ENCODE results near the gene SLC6A8.

DNA sequence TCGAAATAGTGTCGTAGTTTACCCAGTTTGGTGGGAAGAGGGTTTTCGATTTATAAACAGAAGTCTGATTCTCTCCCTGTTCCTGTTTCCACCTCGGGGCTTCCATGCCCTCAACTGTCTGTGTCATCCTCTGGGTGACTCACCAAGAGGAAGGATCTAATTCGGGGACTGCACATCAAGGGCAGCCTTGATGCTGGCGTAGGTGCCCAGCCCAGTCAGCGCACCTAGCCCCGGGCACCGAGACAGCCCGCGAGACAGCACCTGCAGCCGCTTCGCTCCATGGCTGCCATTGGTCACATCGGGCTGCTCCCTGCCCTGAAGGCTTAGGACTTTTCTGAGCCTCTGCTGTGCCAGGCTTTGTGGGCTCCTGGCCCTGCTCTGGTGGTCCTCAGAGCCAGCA is 44.7 kb downstream of the SLC6A8 start:
- TF ChIP-seq, protein P1, sequence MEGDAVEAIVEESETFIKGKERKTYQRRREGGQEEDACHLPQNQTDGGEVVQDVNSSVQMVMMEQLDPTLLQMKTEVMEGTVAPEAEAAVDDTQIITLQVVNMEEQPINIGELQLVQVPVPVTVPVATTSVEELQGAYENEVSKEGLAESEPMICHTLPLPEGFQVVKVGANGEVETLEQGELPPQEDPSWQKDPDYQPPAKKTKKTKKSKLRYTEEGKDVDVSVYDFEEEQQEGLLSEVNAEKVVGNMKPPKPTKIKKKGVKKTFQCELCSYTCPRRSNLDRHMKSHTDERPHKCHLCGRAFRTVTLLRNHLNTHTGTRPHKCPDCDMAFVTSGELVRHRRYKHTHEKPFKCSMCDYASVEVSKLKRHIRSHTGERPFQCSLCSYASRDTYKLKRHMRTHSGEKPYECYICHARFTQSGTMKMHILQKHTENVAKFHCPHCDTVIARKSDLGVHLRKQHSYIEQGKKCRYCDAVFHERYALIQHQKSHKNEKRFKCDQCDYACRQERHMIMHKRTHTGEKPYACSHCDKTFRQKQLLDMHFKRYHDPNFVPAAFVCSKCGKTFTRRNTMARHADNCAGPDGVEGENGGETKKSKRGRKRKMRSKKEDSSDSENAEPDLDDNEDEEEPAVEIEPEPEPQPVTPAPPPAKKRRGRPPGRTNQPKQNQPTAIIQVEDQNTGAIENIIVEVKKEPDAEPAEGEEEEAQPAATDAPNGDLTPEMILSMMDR (IDR thresholded peaks at IDR 0.05), result no peak
- TF ChIP-seq POLR2A (IDR thresholded peaks at IDR 0.05) (no peak), POLR2AphosphoS5 (IDR thresholded peaks at IDR 0.05) (no peak), EP300 (IDR thresholded peaks at IDR 0.05) (no peak)
